ENCODE measurements around the gene ACP2. TPM values are rescaled to one million over a fixed set of nuclear protein-coding genes. Genes with fewer than 3 reads are reported as not detected.
A peak's percentile ranks its signal among the peaks of the same experiment; 100 is the strongest.

The ACP2 gene
- total and polyA plus RNA-seq, 9 of the 15 experiments (the other 6 are each of a cell fraction or from before 2014, with no cell fraction given), result 1.9 to 20.0 (median 11.6) TPM

- no peak for TF ChIP-seq ZNF699 (CRISPR knock-in tag; IDR thresholded peaks at IDR 0.05; ENCODE audit: insufficient replicate concordance)
- no peak for TF ChIP-seq LCOR (CRISPR knock-in tag; IDR thresholded peaks at IDR 0.05)
- peak; percentile 62 for TF ChIP-seq FOSL1 (tag; conservative IDR thresholded peaks at IDR 0.05)
- no peak for TF ChIP-seq TCF7 (IDR thresholded peaks at IDR 0.05; ENCODE audit: borderline replicate concordance)
- TF ChIP-seq MCM5 (IDR thresholded peaks at IDR 0.05; ENCODE audit: low read depth), result no peak
- no peak for TF ChIP-seq CHCHD3 (CRISPR knock-in tag; IDR thresholded peaks at IDR 0.05)
- no peak for TF ChIP-seq NFE2L1 (tag; IDR thresholded peaks at IDR 0.05; ENCODE audit: borderline replicate concordance, low read depth)
- no peak for TF ChIP-seq EWSR1 (IDR thresholded peaks at IDR 0.05; ENCODE audit: borderline replicate concordance, low read depth, partially characterized antibody)
- TF ChIP-seq RB1 (IDR thresholded peaks at IDR 0.05; ENCODE audit: low read depth), result no peak
- TF ChIP-seq NFRKB (IDR thresholded peaks at IDR 0.05; ENCODE audit: low read depth), result no peak
- TF ChIP-seq, protein P1, sequence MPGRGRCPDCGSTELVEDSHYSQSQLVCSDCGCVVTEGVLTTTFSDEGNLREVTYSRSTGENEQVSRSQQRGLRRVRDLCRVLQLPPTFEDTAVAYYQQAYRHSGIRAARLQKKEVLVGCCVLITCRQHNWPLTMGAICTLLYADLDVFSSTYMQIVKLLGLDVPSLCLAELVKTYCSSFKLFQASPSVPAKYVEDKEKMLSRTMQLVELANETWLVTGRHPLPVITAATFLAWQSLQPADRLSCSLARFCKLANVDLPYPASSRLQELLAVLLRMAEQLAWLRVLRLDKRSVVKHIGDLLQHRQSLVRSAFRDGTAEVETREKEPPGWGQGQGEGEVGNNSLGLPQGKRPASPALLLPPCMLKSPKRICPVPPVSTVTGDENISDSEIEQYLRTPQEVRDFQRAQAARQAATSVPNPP (IDR thresholded peaks at IDR 0.05; ENCODE audit: borderline replicate concordance, insufficient read depth, insufficient read length), result no peak
- TF ChIP-seq NFIC (IDR thresholded peaks at IDR 0.05), result peak; percentile 46; the same call in 1 of the 2 replicates
- no peak for TF ChIP-seq TOE1 (IDR thresholded peaks at IDR 0.05; ENCODE audit: borderline replicate concordance)
- TF ChIP-seq TOE1 (CRISPR knock-in tag; IDR thresholded peaks at IDR 0.05; ENCODE audit: borderline replicate concordance, low read depth), result no peak
- TF ChIP-seq EP400 (IDR thresholded peaks at IDR 0.05), result no peak
- TF ChIP-seq SIN3A (IDR thresholded peaks at IDR 0.05; ENCODE audit: borderline replicate concordance in 2 of 2, control insufficient read depth in 1 of 2, low read depth in 2 of 2, low read length in 2 of 2), result no peak
- no peak for TF ChIP-seq XRCC5 (IDR thresholded peaks at IDR 0.05; ENCODE audit: low read depth, low read length)
- TF ChIP-seq SMARCE1 (IDR thresholded peaks at IDR 0.05), result 0 out of 2 replicates have a peak, but pooled peaks have one; percentile 14
- 0 out of 4 replicates have a peak, but pooled peaks of 1 of the 2 experiments have one; percentile 27 for TF ChIP-seq MAZ (CRISPR knock-in tag; conservative IDR thresholded peaks at IDR 0.05 in 1 of 2, IDR thresholded peaks at IDR 0.05 in 1 of 2)
- TF ChIP-seq TAF9B (IDR thresholded peaks at IDR 0.05; ENCODE audit: partially characterized antibody), result no peak
- TF ChIP-seq HNRNPL (IDR thresholded peaks at IDR 0.05; ENCODE audit: low read depth, low read length), result no peak
- TF ChIP-seq SMARCA4 (IDR thresholded peaks at IDR 0.05), result peak; percentile 15; the same call in 1 of the 2 replicates
- TF ChIP-seq BRD9 (IDR thresholded peaks at IDR 0.05; ENCODE audit: low read depth, partially characterized antibody), result no peak
- no peak for TF ChIP-seq MEF2D (tag; conservative IDR thresholded peaks at IDR 0.05; ENCODE audit: low read depth)
- TF ChIP-seq TFAP4 (CRISPR knock-in tag; IDR thresholded peaks at IDR 0.05; ENCODE audit: borderline replicate concordance), result no peak
- no peak for TF ChIP-seq FIP1L1 (IDR thresholded peaks at IDR 0.05; ENCODE audit: low read depth, low read length, poor library complexity, severe bottlenecking)
- no peak for TF ChIP-seq NR2C2 (CRISPR knock-in tag; IDR thresholded peaks at IDR 0.05)
- TF ChIP-seq NR2C2 (tag; IDR thresholded peaks at IDR 0.05), result no peak
- no peak for TF ChIP-seq TAF15 (IDR thresholded peaks at IDR 0.05; ENCODE audit: low read depth, low read length)
Observed at GRCh38 chr11:47216121-47216798, 32.4 kb downstream of the ACP2 start (continued).

All from K562 (cell line).